ENCODE measurements around the gene TJP1.

The TJP1 gene

GRCh38 chr15:29652595-29652994, 169.7 kb downstream of the TJP1 start:
- DNase-seq (ENCODE audit: low read depth) = no peak
- H3K4me3 ChIP-seq (ENCODE audit: low read depth, low read length) = no peak overlapping the region
- TF ChIP-seq, protein P1, sequence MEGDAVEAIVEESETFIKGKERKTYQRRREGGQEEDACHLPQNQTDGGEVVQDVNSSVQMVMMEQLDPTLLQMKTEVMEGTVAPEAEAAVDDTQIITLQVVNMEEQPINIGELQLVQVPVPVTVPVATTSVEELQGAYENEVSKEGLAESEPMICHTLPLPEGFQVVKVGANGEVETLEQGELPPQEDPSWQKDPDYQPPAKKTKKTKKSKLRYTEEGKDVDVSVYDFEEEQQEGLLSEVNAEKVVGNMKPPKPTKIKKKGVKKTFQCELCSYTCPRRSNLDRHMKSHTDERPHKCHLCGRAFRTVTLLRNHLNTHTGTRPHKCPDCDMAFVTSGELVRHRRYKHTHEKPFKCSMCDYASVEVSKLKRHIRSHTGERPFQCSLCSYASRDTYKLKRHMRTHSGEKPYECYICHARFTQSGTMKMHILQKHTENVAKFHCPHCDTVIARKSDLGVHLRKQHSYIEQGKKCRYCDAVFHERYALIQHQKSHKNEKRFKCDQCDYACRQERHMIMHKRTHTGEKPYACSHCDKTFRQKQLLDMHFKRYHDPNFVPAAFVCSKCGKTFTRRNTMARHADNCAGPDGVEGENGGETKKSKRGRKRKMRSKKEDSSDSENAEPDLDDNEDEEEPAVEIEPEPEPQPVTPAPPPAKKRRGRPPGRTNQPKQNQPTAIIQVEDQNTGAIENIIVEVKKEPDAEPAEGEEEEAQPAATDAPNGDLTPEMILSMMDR (IDR thresholded peaks at IDR 0.05; ENCODE audit: insufficient read depth, low read depth, low read length, missing control alignments) = no peak

DNA sequence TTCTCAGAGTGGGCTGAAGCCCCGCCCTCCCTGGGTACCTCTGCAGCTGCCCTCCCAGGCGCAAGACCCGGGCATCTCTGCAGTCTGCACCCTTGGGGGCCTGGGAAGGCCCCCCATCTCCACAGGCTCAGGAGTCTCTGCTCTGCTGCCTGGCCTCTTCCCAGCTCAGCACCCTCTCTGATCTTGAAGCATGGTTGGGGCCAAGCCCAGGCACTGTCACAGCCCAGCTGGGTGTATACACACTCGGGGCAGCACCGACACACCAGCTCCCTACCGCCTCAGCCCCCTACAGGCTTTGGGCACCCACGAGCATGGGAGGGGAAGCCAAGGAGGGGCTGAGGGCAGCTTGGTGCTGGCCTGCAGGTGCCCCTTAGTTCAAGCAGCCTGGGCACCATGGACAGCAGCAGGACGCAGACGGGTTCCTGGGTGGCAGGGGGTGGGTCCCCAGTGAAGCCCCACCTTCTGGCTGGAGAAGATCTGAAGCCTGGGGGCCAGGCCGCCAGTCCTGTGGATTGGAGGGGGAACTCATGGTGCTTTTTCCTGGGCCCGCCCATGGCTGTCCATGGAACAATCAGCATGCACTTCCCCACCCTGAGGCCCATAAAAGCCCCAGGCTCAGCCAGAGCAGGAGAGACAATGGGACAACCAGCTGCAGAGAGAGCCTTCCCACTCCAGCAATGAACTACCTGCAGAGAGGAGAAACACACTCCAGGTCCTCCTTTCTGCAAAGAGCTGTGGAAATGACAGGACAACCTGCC, 170.6 kb downstream of the TJP1 start:
- no peak for DNase-seq (ENCODE audit: low read depth)
- H3K4me3 ChIP-seq (ENCODE audit: low read depth, low read length) = no peak overlapping the region
- TF ChIP-seq, protein P1 (IDR thresholded peaks at IDR 0.05; ENCODE audit: insufficient read depth, low read depth, low read length, missing control alignments) = no peak

Measured in GM12865 (cell line).